ENCODE measurements around the gene ARVCF. TPM values are rescaled to one million over a fixed set of nuclear protein-coding genes. Genes with fewer than 3 reads are reported as not detected.

ARVCF gene
- total RNA-seq, 4 donors from 2014 or later: 47.5 to 98.3 (median 80.6) TPM

DNA sequence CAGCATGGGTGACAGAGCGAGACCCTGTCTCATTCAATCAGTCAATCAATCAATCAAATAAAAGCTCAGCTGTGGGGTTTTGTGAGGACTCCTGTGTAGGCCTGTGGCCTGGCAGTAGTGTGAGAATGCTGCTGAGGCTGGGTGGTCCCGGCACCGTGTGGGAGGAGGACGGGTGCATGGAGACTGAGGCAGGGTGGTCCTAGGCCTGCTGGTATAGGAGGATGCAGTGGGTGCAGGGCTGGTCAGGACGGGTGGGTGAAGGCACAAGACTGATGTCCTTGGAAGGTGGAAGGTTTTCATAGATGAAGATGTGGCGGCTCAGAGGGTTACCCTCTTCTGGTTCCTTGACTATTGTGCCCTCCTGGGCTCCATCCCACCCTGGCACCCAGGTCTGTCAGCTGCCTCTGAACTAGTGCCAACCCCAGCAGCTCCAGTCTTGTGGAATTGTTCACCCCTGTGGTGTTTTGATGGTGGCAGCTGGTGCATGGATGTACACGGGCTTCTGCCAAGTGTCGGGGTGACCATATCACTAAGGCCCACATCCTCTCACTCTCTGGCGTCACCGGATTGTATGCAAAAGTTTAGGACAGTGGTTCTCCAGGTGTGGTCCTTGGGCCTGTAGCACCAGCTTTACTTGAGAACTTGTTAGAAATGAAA lies 28.0 kb upstream of the ARVCF start:
- no peaks in the 10 kb centered on the region for H3K4me1 ChIP-seq
- WGBS, 2 donors: 92% methylated on average over 10 of the region's 10 CpGs
- peaks cover 0 to 10% (median 0%) of the 10 kb centered on the region in 4 donors for H3K9me3 ChIP-seq
- H3K27ac ChIP-seq: no peak overlapping the region
- no peak for DNase-seq (ENCODE audit: low spot score in 2 of 2)
- TF ChIP-seq POLR2A (IDR thresholded peaks at IDR 0.05) (no peak), EP300 (IDR thresholded peaks at IDR 0.05) (no peak)
- TF ChIP-seq, protein P1, sequence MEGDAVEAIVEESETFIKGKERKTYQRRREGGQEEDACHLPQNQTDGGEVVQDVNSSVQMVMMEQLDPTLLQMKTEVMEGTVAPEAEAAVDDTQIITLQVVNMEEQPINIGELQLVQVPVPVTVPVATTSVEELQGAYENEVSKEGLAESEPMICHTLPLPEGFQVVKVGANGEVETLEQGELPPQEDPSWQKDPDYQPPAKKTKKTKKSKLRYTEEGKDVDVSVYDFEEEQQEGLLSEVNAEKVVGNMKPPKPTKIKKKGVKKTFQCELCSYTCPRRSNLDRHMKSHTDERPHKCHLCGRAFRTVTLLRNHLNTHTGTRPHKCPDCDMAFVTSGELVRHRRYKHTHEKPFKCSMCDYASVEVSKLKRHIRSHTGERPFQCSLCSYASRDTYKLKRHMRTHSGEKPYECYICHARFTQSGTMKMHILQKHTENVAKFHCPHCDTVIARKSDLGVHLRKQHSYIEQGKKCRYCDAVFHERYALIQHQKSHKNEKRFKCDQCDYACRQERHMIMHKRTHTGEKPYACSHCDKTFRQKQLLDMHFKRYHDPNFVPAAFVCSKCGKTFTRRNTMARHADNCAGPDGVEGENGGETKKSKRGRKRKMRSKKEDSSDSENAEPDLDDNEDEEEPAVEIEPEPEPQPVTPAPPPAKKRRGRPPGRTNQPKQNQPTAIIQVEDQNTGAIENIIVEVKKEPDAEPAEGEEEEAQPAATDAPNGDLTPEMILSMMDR (IDR thresholded peaks at IDR 0.05): no peak
- peaks cover 0 to 94% (median 18%) of the 10 kb centered on the region in 3 donors for H3K36me3 ChIP-seq
- no peak overlapping the region for H3K4me3 ChIP-seq
- no peaks in the 10 kb centered on the region for H3K27me3 ChIP-seq

DNA sequence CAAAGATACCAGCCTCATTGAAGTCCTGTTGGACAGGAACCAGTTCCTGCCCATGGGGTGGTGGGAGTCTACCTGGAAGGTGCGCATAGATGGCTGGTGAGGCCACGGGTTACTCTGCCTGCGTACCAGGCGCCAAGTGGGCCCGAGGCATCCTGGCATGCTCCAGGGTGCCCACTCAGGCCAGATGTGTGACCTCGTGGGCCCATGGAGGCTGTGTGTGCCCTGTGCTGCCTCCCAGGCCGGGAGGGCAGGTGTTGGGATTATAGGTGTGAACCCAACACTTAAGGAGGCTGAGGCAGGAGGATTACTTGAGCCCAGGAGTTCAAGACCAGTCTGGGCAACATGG lies 27.3 kb upstream of the ARVCF start:
- H3K4me3 ChIP-seq: no peak overlapping the region
- WGBS, 2 donors: 90 to 93% methylated on average over 5 to 7 of the region's 7 CpGs
- peaks cover 0 to 10% (median 0%) of the 10 kb centered on the region in 4 donors for H3K9me3 ChIP-seq
- DNase-seq (ENCODE audit: low spot score in 2 of 2): no peak
- TF ChIP-seq, protein P1 (IDR thresholded peaks at IDR 0.05): no peak
- TF ChIP-seq POLR2A (IDR thresholded peaks at IDR 0.05): no peak
- no peak for TF ChIP-seq EP300 (IDR thresholded peaks at IDR 0.05)
- H3K27me3 ChIP-seq: no peaks in the 10 kb centered on the region
- no peak overlapping the region for H3K27ac ChIP-seq
- no peaks in the 10 kb centered on the region for H3K4me1 ChIP-seq
- H3K36me3 ChIP-seq: peaks cover 0 to 94% (median 18%) of the 10 kb centered on the region in 3 donors

DNA sequence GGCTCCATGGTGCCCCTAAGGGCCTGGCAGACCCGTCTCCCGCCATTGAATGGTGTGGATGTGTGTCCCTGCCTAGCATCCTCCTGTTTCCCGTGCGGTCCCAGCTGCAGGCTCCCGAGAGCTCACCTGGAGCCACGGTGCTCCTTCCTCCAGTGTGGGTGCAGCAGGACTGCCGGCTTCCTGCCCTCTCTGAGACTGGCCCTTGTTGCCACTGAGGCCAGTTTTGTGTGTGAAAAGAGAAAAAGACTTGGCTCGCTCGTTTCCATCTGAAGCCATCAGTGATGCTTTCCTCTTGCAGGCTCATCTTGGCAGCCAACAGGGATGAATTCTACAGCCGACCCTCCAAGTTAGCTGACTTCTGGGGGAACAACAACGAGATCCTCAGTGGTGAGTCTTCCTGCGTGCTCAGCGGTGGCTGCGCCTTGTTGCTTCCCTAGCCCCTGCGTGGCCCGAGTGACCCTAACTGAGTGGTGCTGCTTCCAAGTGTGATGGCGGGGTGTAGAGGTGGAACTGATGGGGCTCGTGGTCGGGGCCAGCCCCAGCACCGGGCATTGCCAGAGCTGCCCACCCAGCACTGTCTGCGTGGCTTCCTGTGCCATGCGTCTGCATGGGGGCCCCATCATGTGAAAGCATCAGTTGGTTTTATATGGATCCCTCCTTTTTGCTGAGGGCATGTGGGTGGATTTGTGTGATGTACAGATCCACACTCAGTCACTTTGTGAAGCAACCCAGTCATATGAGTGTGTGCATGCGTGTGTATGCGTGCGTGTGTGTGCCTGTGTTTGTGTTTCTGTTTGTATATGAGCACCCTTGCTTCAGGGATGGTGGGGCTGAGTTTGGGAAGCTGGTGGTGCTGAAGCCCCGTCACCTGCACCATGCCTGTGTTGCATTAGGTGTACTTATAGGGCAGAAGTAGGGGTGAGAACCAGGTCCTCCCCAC lies 26.7 kb upstream of the ARVCF start:
- peaks cover 0 to 5% (median 0%) of the 10 kb centered on the region in 4 donors for H3K9me3 ChIP-seq
- peaks cover 0 to 94% (median 18%) of the 10 kb centered on the region in 3 donors for H3K36me3 ChIP-seq
- TF ChIP-seq EP300 (IDR thresholded peaks at IDR 0.05) (no peak), POLR2A (IDR thresholded peaks at IDR 0.05) (no peak)
- TF ChIP-seq, protein P1 (IDR thresholded peaks at IDR 0.05): no peak
- 92 to 93% methylated on average over 23 to 26 of the region's 26 CpGs for WGBS, 2 donors
- no peak overlapping the region for H3K27ac ChIP-seq
- no peak for DNase-seq (ENCODE audit: low spot score in 2 of 2)
- H3K4me1 ChIP-seq: no peaks in the 10 kb centered on the region
- H3K27me3 ChIP-seq: no peaks in the 10 kb centered on the region
- no peak overlapping the region for H3K4me3 ChIP-seq

DNA sequence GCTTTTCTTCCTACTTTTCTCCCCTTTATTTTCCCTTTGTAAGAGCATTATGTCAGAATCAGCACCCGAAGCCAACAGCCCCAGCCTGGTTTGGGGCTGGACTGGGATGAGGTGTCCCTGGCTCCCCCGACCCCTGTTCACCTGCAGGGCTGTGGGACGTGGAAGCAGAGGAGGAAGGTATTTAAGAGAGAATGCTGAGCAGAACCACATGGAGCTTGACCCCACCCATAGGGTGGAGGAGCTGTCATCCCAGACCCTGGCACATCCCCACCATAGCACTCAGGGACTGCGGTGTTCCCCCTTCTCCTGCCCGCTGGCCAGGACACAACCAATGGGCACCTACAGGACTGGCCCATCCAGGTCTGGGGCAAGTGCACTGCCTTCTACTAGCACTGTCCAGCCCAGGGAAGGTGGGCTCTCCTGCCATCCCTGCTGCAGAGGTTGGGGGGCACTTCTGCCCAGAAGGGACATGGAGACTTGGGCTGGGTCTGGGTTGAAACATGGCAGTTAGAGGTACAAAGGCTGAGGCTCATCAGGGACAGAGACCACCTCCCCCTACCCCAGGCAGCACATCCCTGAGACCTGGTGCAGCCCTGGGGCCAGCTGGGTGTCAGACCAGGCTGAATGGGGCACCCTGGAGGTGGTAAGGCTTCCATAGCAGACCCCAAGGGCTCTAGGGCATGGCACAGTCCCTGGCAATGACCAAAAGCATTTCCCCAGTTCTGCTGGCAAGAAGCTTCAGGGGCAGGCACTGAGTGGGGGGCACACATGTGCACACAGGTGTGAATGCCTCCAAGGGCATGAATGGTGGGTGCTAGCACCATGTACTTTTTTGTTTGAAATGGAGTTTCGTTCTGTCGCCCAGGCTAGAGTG lies 23.9 kb upstream of the ARVCF start:
- Histone ChIP-seq H3K9me3 (no peaks in the 10 kb centered on the region), H3K27ac (no peak overlapping the region), H3K4me3 (no peak overlapping the region), H3K36me3 (peaks cover 0 to 88% (median 14%) of the 10 kb centered on the region in 3 donors), H3K27me3 (no peaks in the 10 kb centered on the region), H3K4me1 (no peaks in the 10 kb centered on the region)
- WGBS, 2 donors: 91% methylated on average over 6 to 7 of the region's 7 CpGs
- TF ChIP-seq, protein P1 (IDR thresholded peaks at IDR 0.05): no peak
- TF ChIP-seq POLR2A (IDR thresholded peaks at IDR 0.05) (no peak), EP300 (IDR thresholded peaks at IDR 0.05) (no peak)
- DNase-seq (ENCODE audit: low spot score in 2 of 2): no peak
